Measurements from ENCODE around the gene CKAP4. TPM values are rescaled to one million over a fixed set of nuclear protein-coding genes. Genes with fewer than 3 reads are reported as not detected.

The CKAP4 gene
- total RNA-seq, 8 experiments from 2014 or later, result 38.0 to 132 (median 50.4) TPM

DNA sequence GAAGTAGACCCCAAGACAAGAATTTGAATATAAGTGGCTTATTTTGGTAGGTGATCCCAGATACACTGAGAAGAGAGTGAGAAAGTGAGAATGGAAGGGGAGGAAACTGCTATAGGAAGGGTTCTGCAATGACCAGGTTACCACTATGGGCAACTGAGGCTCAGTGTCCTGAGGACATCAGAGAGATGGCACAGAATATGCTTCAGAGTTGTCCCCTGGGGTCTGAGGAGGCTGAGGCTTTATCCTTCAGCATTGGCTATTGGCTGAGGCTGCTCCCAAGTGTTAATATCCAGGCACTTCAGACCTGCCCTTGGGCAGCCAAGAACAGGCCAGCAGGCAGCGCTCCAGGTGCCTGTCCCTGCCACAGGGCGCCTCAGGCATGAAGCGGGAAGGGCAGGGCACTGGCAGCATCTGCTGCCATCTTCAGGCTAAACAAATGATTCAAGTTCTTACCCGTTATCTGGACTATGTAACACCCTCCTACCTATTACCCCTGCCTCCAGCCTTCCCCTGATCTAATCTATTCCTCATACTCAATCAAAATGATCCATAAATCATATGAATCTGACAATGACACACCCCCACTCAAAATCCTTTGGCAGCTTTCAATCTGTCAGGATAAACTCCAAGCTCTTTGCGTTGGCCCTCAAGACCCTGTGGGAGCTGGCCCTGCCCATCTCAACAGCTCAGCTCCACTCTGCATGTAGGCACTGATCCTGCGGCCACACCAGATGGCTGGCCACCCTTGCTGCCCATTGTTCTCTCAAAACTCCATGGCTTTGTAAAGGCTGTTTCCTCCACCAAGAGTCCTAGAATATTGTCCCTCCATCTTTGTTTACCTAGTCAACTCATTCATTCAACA is 42.4 kb downstream of the CKAP4 start:
- 0 to 100% (median 20%) methylated on average over 1 to 4 of the region's 6 CpGs; no CpG with 5 or more reads in 3 of the 10 experiments for WGBS, 10 experiments
- Histone ChIP-seq H3K4me1 (replicated peaks in 1 of 2) (no peaks in the 10 kb centered on the region), H3K4me3 (no peak overlapping the region), H3K27ac (no peak overlapping the region)
- peak in 3 of 8 experiments; percentile 30 to 45 (median 44) for ATAC-seq (replicated peaks in 6 of 8)
- in situ Hi-C loops (cut with MboI; ENCODE audit: low pct_unique_long_range_greater_than_20kb in 2 of 9, low sequenced_read_pairs in 9 of 9, unreplicated experiment in 9 of 9), result no loop called here

DNA sequence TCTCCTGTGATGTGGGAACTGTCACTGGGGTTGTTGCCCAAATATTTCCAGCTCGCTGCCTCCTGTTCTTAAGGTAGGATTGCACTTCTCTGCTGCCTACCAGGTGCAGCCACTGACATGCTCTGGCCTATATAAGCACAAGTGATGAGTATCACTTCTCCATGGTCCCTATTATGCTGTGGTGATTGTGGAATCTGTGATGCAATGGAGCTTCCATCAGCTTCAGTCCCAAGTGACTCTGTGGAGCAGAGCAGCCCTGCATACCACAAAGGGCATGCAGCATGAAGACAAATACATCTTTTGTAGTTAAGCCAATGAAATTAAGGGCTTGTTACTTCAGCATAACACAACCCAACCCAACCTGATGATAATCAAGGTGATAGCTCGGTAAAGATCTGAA is 43.5 kb downstream of the CKAP4 start:
- no peak overlapping the region for H3K4me3 ChIP-seq
- no peaks in the 10 kb centered on the region for H3K4me1 ChIP-seq (replicated peaks in 1 of 2)
- ATAC-seq (replicated peaks in 6 of 8), result no peak
- H3K27ac ChIP-seq, result no peak overlapping the region
- in situ Hi-C loops (cut with MboI; ENCODE audit: low pct_unique_long_range_greater_than_20kb in 2 of 9, low sequenced_read_pairs in 9 of 9, unreplicated experiment in 9 of 9), result no loop called here
- WGBS, 10 experiments, result 66 to 100% (median 92%) methylated on average over 1 to 2 of the region's 2 CpGs; no CpG with 5 or more reads in 1 of the 10 experiments

DNA sequence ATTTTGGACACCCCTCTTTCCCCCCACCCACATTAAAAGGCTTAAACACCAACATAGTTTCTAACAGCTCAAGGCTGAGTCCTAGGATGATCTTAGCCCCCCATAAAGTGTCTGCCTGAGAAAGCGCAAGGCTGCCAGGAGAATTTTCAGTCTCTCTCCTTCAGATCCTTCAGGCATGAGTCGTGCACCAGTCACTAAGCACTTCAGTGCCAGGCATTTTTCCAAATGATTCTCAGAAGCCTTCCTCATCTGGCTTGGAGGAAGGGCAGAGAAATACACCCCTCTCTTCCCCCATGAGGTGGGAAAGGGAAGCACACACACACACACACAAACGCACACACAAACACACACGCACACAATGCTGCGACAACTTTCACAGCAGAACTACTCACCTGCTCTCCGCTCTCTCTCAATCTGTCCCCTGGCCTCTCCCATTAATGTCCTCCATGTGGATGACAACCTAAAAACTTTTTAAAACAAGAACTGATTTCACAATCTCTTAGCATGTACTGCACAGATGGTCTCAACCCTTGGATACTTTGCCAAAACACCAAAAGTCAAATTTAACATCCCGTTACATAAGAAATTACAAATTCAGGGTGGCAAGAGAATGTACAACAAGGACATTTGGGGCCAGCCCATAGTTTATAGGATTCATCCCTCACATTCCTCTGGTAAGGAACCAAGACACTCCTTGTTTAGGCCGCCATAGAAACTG is 49.8 kb downstream of the CKAP4 start:
- in situ Hi-C loops (cut with MboI; ENCODE audit: low pct_unique_long_range_greater_than_20kb in 2 of 9, low sequenced_read_pairs in 9 of 9, unreplicated experiment in 9 of 9), result no loop called here
- ATAC-seq (replicated peaks in 6 of 8), result peak in 2 of 8 experiments; percentile 23 to 70
- Histone ChIP-seq H3K4me3 (no peak overlapping the region), H3K27ac (no peak overlapping the region), H3K4me1 (replicated peaks in 1 of 2) (peaks cover 0 to 2% of the 10 kb centered on the region in 2 donors)
- WGBS, 10 experiments, result 0 to 100% (median 94%) methylated on average over 1 to 7 of the region's 8 CpGs; no CpG with 5 or more reads in 1 of the 10 experiments

DNA sequence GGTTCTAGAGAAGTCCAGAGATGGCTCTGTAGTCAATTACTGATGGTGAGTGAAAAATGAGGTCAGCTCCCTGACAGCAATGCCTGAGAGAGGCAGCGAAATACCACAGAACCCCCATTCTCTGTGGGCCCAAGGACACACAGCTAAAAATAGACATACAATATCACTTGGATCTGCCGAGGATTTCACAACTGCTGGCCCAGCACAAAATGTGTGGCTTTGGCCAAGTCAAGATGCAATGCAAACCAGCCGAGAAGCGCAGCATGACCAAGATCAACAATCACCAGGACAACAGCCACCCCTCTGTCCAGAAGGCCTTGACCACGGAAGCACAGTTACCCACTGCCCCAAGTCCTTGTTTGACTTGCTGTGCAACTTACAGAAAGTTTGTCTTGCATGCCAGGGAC is 52.2 kb downstream of the CKAP4 start:
- peaks cover 0 to 2% of the 10 kb centered on the region in 2 donors for H3K4me1 ChIP-seq (replicated peaks in 1 of 2)
- H3K4me3 ChIP-seq, result no peak overlapping the region
- no peak overlapping the region for H3K27ac ChIP-seq
- ATAC-seq (replicated peaks in 6 of 8), result peak in 3 of 8 experiments; percentile 27 to 59 (median 44)
- in situ Hi-C loops (cut with MboI; ENCODE audit: low pct_unique_long_range_greater_than_20kb in 2 of 9, low sequenced_read_pairs in 9 of 9, unreplicated experiment in 9 of 9), result no loop called here
- 0 to 96% (median 80%) methylated on average over 1 to 4 of the region's 5 CpGs; no CpG with 5 or more reads in 5 of the 10 experiments for WGBS, 10 experiments

DNA sequence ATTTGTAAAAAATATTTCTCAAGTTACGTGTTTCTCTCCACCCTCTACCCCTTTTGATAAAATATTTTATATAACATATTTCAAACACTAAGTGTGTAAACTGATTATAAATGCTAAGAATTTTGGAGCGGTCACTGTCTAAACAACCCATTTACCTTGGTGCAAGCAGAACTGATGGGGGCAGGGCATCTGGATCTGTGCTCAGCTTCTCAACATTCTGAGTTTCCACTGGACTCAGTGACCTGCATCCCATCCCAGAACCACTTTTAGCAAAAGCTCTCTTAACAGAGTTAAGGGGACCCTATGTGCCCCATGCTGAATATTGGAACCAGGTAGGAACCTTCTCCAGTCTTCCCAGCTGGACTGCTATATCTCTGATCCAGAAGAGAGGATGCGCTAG is 53.5 kb downstream of the CKAP4 start:
- no peak for ATAC-seq (replicated peaks in 6 of 8)
- in situ Hi-C loops (cut with MboI; ENCODE audit: low pct_unique_long_range_greater_than_20kb in 2 of 9, low sequenced_read_pairs in 9 of 9, unreplicated experiment in 9 of 9), result no loop called here

DNA sequence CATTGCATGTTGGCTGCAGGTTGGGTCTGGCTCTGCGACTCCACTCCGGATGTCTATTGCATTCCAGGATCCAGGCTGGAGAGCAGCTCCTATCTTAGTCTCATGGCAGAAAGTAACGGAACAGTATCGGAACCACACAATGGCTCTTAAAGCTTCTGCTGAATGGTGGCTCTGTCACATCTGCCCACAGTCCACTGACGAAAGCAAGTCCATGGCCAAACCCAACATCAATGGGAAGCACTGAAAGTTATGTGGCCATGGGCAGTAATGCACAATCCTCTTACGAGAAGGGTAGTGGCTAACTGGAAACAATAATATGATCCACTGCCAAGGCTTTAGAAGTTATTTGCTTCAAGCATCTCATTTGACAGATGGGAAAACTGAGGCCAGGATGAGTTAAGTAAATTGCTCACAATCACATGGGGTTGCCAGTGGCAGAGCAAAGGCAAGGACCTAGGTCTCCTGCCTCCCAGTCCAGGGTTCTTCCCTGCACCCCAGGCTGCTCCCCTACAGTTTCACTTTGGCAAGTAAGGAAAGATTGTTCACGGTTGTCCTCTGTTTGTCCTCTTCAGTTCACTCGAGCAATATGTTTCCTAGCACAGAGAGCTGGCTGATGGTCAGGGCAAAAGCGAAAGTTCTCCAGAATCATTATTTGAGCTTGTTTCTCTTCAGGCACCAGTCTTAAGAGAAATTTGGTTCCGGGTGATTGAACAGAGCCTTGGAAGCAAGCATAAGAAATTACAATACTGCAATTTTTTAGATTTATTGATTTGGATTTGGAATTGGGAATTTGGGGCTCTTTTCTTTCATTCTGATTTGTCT is 54.2 kb downstream of the CKAP4 start:
- ATAC-seq (replicated peaks in 6 of 8), result peak in 1 of 8 experiments; percentile 36
- Histone ChIP-seq H3K27ac (no peak overlapping the region), H3K4me1 (replicated peaks in 1 of 2) (peaks cover 0 to 3% of the 10 kb centered on the region in 2 donors), H3K4me3 (no peak overlapping the region)
- in situ Hi-C loops (cut with MboI; ENCODE audit: low pct_unique_long_range_greater_than_20kb in 2 of 9, low sequenced_read_pairs in 9 of 9, unreplicated experiment in 9 of 9), result no loop called here
- 9 to 90% (median 70%) methylated on average over 2 to 10 of the region's 10 CpGs; no CpG with 5 or more reads in 1 of the 10 experiments for WGBS, 10 experiments

More for the DNA sequence above, 53.5 kb downstream of the CKAP4 start:
- Histone ChIP-seq H3K4me3 (no peak overlapping the region), H3K27ac (no peak overlapping the region), H3K4me1 (replicated peaks in 1 of 2) (peaks cover 0 to 2% of the 10 kb centered on the region in 2 donors)
- WGBS, 10 experiments, result 88 to 100% (median 92%) methylated on average over 1 to 3 of the region's 3 CpGs; no CpG with 5 or more reads in 1 of the 10 experiments

DNA sequence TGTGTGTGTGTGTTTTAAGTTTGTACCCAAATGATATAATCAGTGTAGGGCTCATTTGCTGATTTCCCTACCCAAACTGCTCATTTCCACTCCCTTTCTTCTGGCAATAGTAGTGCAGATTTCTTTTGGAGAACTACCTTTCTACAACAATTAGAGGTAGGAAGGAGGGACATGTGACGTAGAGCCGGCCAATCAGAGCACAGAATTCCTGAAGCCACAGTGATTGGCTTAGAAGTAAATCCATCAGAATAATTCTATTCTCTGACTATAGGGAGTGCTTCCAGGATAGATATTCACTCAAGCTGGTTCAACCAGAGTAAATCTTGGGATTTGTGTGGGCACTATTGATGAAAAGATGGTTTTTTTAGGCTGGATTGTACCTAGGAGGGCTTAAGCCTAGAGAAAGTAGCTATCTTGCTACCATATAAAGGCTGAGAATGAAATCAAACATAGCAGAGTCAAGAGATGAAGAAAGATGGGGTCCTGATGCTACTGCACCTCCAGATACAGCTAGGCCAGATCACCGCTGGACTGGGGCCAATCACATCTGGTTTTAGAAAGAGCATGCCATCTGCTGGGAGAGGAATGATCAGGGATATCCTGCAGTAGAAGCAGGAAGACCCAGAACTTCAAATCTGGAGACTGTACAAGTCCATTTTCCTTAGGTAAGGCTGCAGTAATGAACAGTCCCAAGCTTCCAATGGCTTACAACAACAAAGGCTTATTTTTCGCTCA is 55.0 kb downstream of the CKAP4 start:
- Histone ChIP-seq H3K27ac (no peak overlapping the region), H3K4me1 (replicated peaks in 1 of 2) (peaks cover 4 to 10% of the 10 kb centered on the region in 2 donors), H3K4me3 (no peak overlapping the region)
- in situ Hi-C loops (cut with MboI; ENCODE audit: low pct_unique_long_range_greater_than_20kb in 2 of 9, low sequenced_read_pairs in 9 of 9, unreplicated experiment in 9 of 9), result no loop called here
- ATAC-seq (replicated peaks in 6 of 8), result no peak
- 67 to 100% (median 100%) methylated on average over 2 to 4 of the region's 4 CpGs; no CpG with 5 or more reads in 3 of the 10 experiments for WGBS, 10 experiments

DNA sequence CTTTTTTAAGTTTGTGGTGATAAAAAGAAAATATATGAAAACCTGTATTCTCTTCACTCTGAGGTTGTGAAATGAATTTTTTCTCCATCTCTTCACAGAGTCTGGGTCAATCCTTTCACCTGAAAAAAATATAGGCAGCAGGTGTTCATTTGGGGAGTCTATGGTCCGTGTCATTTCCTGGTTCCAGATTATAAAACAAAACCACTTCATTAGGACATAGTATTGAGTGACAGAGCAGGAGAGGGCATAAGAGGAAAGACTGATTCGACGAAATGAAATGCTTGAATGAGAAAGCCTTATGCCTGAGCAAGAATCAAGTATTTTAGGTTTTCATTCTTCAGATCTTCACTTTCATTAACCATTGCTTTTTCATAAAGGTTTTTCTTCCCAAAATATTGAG is 57.2 kb downstream of the CKAP4 start:
- Histone ChIP-seq H3K27ac (no peak overlapping the region), H3K4me1 (replicated peaks in 1 of 2) (peaks cover 4 to 9% of the 10 kb centered on the region in 2 donors), H3K4me3 (no peak overlapping the region)
- WGBS, 10 experiments, result 31 to 100% (median 91%) methylated on average over 2 to 3 of the region's 3 CpGs; no CpG with 5 or more reads in 2 of the 10 experiments
- ATAC-seq (replicated peaks in 6 of 8), result no peak
- in situ Hi-C loops (cut with MboI; ENCODE audit: low pct_unique_long_range_greater_than_20kb in 2 of 9, low sequenced_read_pairs in 9 of 9, unreplicated experiment in 9 of 9), result no loop called here

DNA sequence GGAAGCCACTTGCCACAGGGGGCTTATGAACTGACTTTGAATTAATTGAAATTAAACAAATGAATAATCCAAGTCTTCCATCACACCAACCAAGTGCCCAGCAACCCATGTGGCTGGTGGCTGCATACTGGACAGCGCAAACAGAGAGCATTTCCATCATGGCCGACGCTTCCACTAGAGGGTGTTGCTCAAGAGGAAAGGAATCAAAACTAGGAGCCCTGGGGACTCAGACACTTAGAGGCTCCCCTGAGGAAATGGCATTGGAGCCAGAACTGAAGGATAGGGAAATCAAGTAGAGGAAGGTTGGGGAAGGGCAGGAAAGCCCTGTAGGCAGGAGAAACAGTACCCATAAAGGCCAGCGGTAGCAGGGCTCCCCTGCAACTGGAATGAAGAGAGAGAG is 58.5 kb downstream of the CKAP4 start:
- H3K4me1 ChIP-seq (replicated peaks in 1 of 2), result peaks cover 4 to 8% of the 10 kb centered on the region in 2 donors
- ATAC-seq (replicated peaks in 6 of 8), result no peak
- WGBS, 10 experiments, result 60 to 100% (median 100%) methylated on average over 1 to 3 of the region's 4 CpGs; no CpG with 5 or more reads in 3 of the 10 experiments
- no peak overlapping the region for H3K4me3 ChIP-seq
- in situ Hi-C loops (cut with MboI; ENCODE audit: low pct_unique_long_range_greater_than_20kb in 2 of 9, low sequenced_read_pairs in 9 of 9, unreplicated experiment in 9 of 9), result no loop called here
- no peak overlapping the region for H3K27ac ChIP-seq

DNA sequence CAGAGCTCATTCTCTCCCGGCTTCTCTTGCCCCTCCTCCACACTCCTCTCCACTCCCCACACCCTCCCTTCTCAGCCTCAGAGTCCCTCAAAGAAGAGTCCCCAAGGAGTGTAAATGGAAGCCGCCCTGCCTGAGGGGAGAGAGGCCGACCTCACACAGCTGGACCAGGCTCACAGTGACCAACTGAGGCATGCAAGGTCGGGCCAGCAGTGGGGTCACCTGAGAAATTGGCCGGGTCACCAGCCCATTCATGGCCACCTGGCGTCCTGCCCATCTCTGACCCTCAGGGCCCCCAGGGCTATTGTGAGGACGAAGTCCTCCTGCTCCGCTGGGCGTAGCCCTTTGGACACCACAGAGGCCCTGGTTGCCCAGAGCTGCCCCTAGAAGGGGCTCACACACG is 59.6 kb downstream of the CKAP4 start:
- H3K27ac ChIP-seq, result no peak overlapping the region
- in situ Hi-C loops (cut with MboI; ENCODE audit: low pct_unique_long_range_greater_than_20kb in 2 of 9, low sequenced_read_pairs in 9 of 9, unreplicated experiment in 9 of 9), result no loop called here
- peak in 2 of 8 experiments; percentile 49 to 81 for ATAC-seq (replicated peaks in 6 of 8)
- 0% methylated on average over 1 of the region's 10 CpGs; no CpG with 5 or more reads in 8 of the 10 experiments for WGBS, 10 experiments
- H3K4me1 ChIP-seq (replicated peaks in 1 of 2), result peaks cover 4 to 8% of the 10 kb centered on the region in 2 donors
- H3K4me3 ChIP-seq, result no peak overlapping the region

Data from motor neuron (in vitro differentiated cells).